Sigmoid colon (tissue), 7 donors: ENCODE measurements around the gene EML6. TPM values are rescaled to one million over a fixed set of nuclear protein-coding genes. Genes with fewer than 3 reads are reported as not detected.

ENCODE experiments used
- DNase-seq: peaks from one replicate; pipeline ENCODE4 v3.0.0-alpha.2; 2019
- H3K27ac ChIP-seq, 4 donors: fragments of 200-600 bp; sonication (generic); one replicate each; pipeline ENCODE4 v1.5.1; 2016 to 2019; ENCODE audit warnings: mild to moderate bottlenecking in 1 of 4
- H3K27me3 ChIP-seq, 3 donors: fragments of 200-600 bp; sonication (generic); one replicate each; pipeline ENCODE4 v1.5.1; 2019; ENCODE audit warnings: mild to moderate bottlenecking in 1 of 3
- H3K36me3 ChIP-seq, 4 donors: fragments of 200-600 bp; sonication (generic); one replicate each; pipeline ENCODE4 v1.5.1; 2016 to 2019
- H3K4me1 ChIP-seq, 4 donors: fragments of 200-600 bp; sonication (generic); one replicate each; pipeline ENCODE4 v1.5.1; 2017 to 2019
- H3K4me3 ChIP-seq, 4 donors: fragments of 200-600 bp; sonication (generic); one replicate each; pipeline ENCODE4 v1.5.1; 2017 to 2019; ENCODE audit warnings: mild to moderate bottlenecking in 2 of 4, moderate library complexity in 1 of 4
- H3K9me3 ChIP-seq, 4 donors: fragments of 200-600 bp in 3 of 4; sonication (generic) in 3 of 4; one replicate each; pipeline versions ENCODE4 v1.5.1 to v1.6.1; 2013 to 2019
- CTCF ChIP-seq, 4 experiments: fragments of 450-650 bp in 3 of 4; fragments of 200-600 bp in 1 of 4; IDR thresholded peaks; one replicate each; pipeline ENCODE4 v1.5.1; 2016 to 2019; ENCODE audit warnings: antibody characterized with exemption in 4 of 4, mild to moderate bottlenecking in 3 of 4, moderate library complexity in 2 of 4
- EP300 ChIP-seq, 4 donors: sonication (generic); formaldehyde crosslinking; IDR thresholded peaks; one replicate each; pipeline ENCODE4 v1.6.1; 2017; ENCODE audit warnings: antibody characterized with exemption in 4 of 4
- POLR2A ChIP-seq, 2 donors: fragments of 450-650 bp; IDR thresholded peaks; one replicate each; pipeline ENCODE4 v1.6.1; 2016; ENCODE audit warnings: antibody characterized with exemption in 2 of 2, mild to moderate bottlenecking in 2 of 2, moderate library complexity in 2 of 2
- POLR2AphosphoS5 ChIP-seq, 4 donors: sonication (generic); formaldehyde crosslinking; IDR thresholded peaks; one replicate each; pipeline ENCODE4 v1.6.1; 2017; ENCODE audit warnings: antibody characterized with exemption in 4 of 4
- WGBS, 2 donors: extraction: QIAGEN DNeasy Blood & Tissue Kit; methylation state at CpG; one replicate each; pipeline ENCODE4 v1.1.7; 2013; 5-methylcytosine and 5-hydroxymethylcytosine counted together
- intact Hi-C: fragments of 100-400 bp; cut with DNase I; formaldehyde crosslinking; loops from one replicate; pipeline ENCODE4 v1.15.1; 2023
- polyA plus RNA-seq, 3 donors: library from polyadenylated mRNA; stranded (reverse); fragments of 200-250 nt; gene quantifications; one replicate each; pipeline ENCODE4 v1.2.3, GENCODE V29; 2013
- total RNA-seq, 4 donors: library from RNA; depleted of rRNA; stranded (reverse); fragments of >200 nt; gene quantifications; one replicate each; pipeline ENCODE4 v1.1.0, GENCODE V29; 2016
- donor health status: healthy with polysubstance abuse.
- donor health status: Bipolar disorder and iron deficiency.
- donor health status: healthy.

The EML6 gene
- total and polyA plus RNA-seq, 7 donors, result 0.46 to 2.2 (median 1.2) TPM

- no peak for DNase-seq
- H3K4me1 ChIP-seq, result peaks cover 0 to 89% (median 76%) of the 10 kb centered on the region in 4 donors
- peak overlapping the region in 3 of 4 donors; percentile 19 to 74 (median 73) for H3K27ac ChIP-seq
- WGBS, 2 donors, result 22 to 56% methylated on average over 1 of the region's 1 CpG
- intact Hi-C loops, result loop anchor here (2.0 to 5.0 kb wide), 3 partner anchors 33 to 163 kb away; no protein-coding TSS in a partner anchor
- H3K9me3 ChIP-seq, result no peaks in the 10 kb centered on the region
- H3K27me3 ChIP-seq, result no peaks in the 10 kb centered on the region
- TF ChIP-seq EP300 (IDR thresholded peaks at IDR 0.05) (no peak), POLR2AphosphoS5 (IDR thresholded peaks at IDR 0.05) (no peak), CTCF (IDR thresholded peaks at IDR 0.05) (no peak), POLR2A (IDR thresholded peaks at IDR 0.05) (no peak)
- no peak overlapping the region for H3K4me3 ChIP-seq
- H3K36me3 ChIP-seq, result no peaks in the 10 kb centered on the region
Observed at GRCh38 chr2:55013936-55014335, 290.5 kb downstream of the EML6 start.

- peak overlapping the region in 3 of 4 donors; percentile 8 to 42 (median 40) for H3K27ac ChIP-seq
- WGBS, 2 donors, result 13 to 58% methylated on average over 6 of the region's 6 CpGs
- DNase-seq, result peak; percentile 69
Observed at GRCh38 chr2:55014962-55015939, 291.8 kb downstream of the EML6 start.

GRCh38 chr2:55017428-55017827, 294.0 kb downstream of the EML6 start:
- H3K27ac ChIP-seq, result peak overlapping the region in 1 of 4 donors; percentile 32
- H3K4me1 ChIP-seq, result peaks cover 0 to 67% (median 44%) of the 10 kb centered on the region in 4 donors
- TF ChIP-seq CTCF (IDR thresholded peaks at IDR 0.05), result no peak
- no peak for TF ChIP-seq POLR2A (IDR thresholded peaks at IDR 0.05)
- no peak for TF ChIP-seq POLR2AphosphoS5 (IDR thresholded peaks at IDR 0.05)
- TF ChIP-seq EP300 (IDR thresholded peaks at IDR 0.05), result no peak
- intact Hi-C loops, result no loop called here
- H3K27me3 ChIP-seq, result no peaks in the 10 kb centered on the region
- no peak overlapping the region for H3K4me3 ChIP-seq
- DNase-seq, result no peak
- 97 to 98% methylated on average over 3 of the region's 3 CpGs for WGBS, 2 donors
- H3K9me3 ChIP-seq, result no peaks in the 10 kb centered on the region
- H3K36me3 ChIP-seq, result no peaks in the 10 kb centered on the region

More at GRCh38 chr2:55014962-55015939, 291.8 kb downstream of the EML6 start:
- no peak overlapping the region for H3K4me3 ChIP-seq
- TF ChIP-seq POLR2A (IDR thresholded peaks at IDR 0.05) (no peak), EP300 (IDR thresholded peaks at IDR 0.05) (no peak), CTCF (IDR thresholded peaks at IDR 0.05) (peak; percentile 57 to 62 (median 61)), POLR2AphosphoS5 (IDR thresholded peaks at IDR 0.05) (peak in 3 of 4 donors; percentile 32 to 72 (median 71))
- no peaks in the 10 kb centered on the region for H3K36me3 ChIP-seq
- intact Hi-C loops, result loop anchor here (2.0 to 5.0 kb wide), 3 partner anchors 32 to 162 kb away; no protein-coding TSS in a partner anchor
- H3K4me1 ChIP-seq, result peaks cover 0 to 81% (median 65%) of the 10 kb centered on the region in 4 donors
- H3K27me3 ChIP-seq, result no peaks in the 10 kb centered on the region
- H3K9me3 ChIP-seq, result no peaks in the 10 kb centered on the region

GRCh38 chr2:55017880-55018279, 294.4 kb downstream of the EML6 start:
- intact Hi-C loops, result no loop called here
- no peaks in the 10 kb centered on the region for H3K36me3 ChIP-seq
- H3K27me3 ChIP-seq, result no peaks in the 10 kb centered on the region
- TF ChIP-seq EP300 (IDR thresholded peaks at IDR 0.05) (no peak), CTCF (IDR thresholded peaks at IDR 0.05) (no peak)
- H3K4me1 ChIP-seq, result peaks cover 0 to 66% (median 43%) of the 10 kb centered on the region in 4 donors
- no peak for DNase-seq
- H3K27ac ChIP-seq, result peak overlapping the region in 2 of 4 donors; percentile 29 to 32
- WGBS, 2 donors, result 82 to 90% methylated on average over 3 of the region's 3 CpGs
- no peaks in the 10 kb centered on the region for H3K9me3 ChIP-seq
- no peak overlapping the region for H3K4me3 ChIP-seq
